Right renal pelvis (tissue), 4 donors: ENCODE data around the gene PRRT4. TPM values are rescaled to one million over a fixed set of nuclear protein-coding genes. Genes with fewer than 3 reads are reported as not detected.
A peak's percentile ranks its signal among the peaks of the same experiment; 100 is the strongest.

Experiments used
- DNase-seq, 4 donors: peaks; one replicate each; pipeline ENCODE4 v3.0.0-alpha.2; 2013; ENCODE audit warnings: low read depth in 4 of 4, low spot score in 3 of 4, missing footprints in 1 of 4
- polyA plus RNA-seq, 4 donors: library from polyadenylated mRNA; unstranded; fragments of 120-200 nt; gene quantifications; one replicate each; pipeline ENCODE4 v1.2.1, GENCODE V29; 2013; ENCODE audit not compliant: insufficient read length in 4 of 4

PRRT4 gene
- polyA plus RNA-seq, 4 donors, result 0.64 to 1.1 (median 0.94) TPM

DNA sequence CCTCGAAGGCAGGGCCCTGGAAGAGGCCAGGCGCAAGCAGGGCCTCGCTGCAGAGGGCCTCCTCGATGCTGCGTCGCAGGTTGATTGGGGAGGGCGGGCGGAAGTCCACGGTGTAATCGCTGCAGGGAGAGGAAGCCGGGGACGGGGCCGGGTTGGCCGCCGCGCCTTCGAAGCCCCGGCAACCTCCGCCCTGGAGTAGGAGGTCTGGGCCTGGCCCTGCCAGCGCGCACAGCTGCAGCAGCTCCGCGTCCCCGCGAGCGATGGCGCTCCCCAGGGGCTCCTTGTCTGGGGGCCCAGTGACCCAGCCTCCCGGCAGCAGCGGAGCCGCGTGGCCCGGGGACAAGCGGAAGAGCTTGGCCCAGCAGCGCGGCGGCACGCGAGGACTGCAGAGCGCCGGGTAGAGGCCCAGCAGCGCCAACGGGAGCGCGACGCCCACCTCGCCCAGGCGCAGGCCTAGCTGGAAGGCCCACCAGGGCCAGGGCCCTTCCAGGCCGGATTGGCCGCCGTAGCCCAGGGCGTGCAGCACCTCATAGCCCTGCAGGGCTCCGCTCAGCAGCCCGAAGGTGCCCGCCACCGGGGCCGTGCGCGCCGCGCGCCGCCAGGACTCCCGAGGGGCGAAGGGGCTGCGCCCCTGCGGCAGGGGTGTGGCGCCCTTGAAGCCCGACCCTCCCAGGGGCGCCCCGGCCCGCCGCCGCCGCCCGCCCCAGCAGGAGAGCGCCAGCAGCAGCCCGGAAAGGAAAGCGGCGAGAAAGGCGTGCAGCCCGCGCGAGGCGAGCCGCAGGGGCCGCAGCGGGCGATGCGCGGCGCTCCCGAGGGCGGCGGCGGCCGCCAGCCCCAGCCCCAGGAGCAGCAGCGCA is 10.0 kb downstream of the PRRT4 start:
- DNase-seq, result no peak

GRCh38 chr7:128350708-128351295 is 10.7 kb downstream of the PRRT4 start:
- no peak for DNase-seq

DNA sequence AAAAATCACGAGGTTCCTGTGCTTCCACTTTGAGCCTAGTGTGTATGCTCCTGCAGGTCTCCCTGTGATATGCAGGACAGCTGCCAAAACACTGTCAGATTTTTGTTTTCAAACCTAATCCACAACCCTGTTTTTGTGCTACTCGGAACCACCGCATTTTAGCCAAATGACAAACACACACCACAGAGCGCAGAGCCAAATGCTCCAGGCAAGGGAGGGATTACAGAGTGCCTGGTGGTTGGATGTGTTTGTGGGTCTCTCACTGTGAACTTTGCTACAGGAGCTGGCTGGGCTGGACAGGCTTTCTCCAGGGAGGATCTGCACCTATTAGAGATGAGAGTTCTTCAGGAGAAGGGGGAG is 12.0 kb downstream of the PRRT4 start:
- no peak for DNase-seq

GRCh38 chr7:128347647-128348097 is 13.8 kb downstream of the PRRT4 start:
- no peak for DNase-seq

DNA sequence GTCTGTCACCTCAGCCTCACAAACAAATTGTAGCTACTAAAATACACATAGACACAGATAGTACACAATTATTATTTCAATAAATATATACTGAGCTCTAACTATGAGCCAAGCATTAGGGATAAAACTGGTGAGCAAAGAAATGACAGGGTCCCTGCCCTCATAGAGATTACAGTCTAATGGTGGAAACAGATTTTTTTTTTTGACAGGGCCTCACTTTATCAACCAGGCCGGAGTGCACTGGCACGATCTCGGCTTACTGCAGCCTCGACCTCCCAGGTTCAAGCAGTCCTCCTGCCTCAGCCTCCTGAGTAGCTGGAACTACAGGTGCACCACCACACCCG is 17.1 kb downstream of the PRRT4 start:
- DNase-seq, result no peak

DNA sequence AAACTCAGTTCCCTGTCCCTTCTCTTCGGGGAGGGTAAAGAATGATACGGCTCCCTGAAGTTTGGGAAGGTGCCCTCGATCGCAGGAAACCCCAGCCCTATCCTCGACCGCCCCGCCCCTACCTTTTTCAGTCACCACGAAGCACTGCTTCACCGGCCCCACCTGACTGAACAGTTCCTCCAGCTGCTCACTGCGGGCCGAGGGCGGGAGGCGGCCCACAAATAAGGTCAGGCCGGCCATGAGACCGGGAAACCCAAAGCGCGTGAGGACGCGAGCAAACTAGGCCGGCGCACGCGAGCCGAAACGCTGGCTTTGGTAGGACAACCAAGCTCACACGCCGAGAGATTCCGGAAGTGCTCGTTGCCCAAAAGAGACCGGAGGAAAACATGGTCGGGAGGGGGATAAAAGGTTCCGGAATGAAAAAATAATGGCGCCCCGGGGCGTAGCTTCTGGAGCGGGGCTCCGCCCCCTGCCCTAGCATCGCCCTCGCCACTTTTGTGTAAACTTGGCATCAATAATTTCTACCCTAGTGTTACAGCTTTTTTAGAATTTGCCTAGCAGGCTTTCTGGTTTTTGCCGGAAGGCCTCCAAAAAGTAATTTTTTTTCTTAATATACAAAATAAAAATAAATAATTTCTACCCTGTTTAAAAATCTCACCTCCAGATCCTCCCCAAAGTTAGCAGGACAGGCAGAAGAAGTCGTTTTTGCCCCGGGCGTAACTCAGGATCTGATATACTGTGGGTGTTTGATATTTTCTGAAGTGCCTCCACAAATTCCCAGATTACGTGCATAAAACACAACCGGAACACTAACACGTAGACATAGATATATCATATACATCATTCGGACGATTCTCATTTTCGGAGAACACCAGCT is 17.7 kb downstream of the PRRT4 start, which contains the start of gene RBM28:
TSS of gene RBM28 (minus strand) at position 355 of the 877 bp plus-strand sequence. CDS start at position 240, 115 bp downstream.
- DNase-seq, result peak; percentile 81 to 90 (median 86)

GRCh38 chr7:128341733-128342132 is 19.8 kb downstream of the PRRT4 start:
- DNase-seq, result no peak

- DNase-seq, result no peak
These were observed 25.8 kb downstream of the PRRT4 start for GRCh38 chr7:128335730-128336129.

DNA sequence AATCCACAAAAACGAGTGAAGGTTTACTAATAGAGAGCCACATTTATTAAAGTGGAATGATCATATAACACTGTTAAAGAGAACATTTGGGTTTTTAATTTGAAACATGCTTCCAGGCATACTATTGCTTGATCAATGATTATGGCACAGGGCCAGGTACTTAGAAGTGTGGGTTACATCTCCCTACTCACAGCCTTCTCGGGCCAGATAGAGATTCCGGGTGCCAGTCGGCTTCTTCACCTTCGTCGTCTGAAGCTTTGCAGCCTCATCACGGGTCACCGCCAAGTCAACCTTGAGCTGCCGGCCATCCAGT is 37.2 kb downstream of the PRRT4 start:
- DNase-seq, result no peak

DNA sequence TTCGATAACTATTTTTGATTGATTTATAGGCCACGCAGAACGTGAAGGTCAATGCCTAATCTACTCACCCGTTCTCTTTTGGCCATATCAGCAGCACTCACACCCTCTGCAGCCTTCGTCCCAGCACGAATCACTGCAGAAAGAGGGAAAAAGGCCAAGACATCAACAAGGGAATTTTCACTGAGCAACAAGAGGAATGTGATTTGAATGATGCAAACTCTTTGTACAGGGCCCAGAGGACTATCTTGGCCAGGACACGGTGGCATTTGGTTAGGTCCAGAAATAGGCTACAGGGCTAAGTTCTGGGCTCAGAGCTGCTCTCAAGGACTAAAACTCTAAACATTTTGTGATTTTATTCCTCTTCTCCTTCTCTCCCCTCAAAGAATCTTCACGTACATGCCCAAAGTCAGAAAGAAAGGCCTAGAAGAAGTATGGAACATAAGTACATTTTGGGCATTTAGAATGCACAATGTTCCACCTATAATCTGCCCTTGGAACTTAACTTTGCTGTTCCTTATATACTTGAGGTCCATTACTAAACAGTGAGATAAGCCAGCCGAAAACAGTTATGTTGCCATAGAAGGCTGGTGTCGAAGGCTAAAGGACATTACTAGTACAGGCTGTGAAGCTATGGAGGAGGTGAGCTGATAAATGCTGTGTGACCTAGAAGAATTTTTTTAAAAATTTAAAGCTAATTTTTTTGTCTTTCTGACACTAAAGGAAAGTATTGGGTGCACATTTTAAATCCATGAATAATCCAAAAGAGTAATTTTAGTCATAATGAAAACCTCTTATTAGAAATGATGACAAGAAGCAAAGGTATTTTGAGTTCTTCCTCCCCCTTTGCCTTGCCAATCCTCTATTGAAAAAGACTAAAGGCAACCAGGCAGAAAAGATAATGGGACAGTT is 37.8 kb downstream of the PRRT4 start:
- DNase-seq, result no peak

DNA sequence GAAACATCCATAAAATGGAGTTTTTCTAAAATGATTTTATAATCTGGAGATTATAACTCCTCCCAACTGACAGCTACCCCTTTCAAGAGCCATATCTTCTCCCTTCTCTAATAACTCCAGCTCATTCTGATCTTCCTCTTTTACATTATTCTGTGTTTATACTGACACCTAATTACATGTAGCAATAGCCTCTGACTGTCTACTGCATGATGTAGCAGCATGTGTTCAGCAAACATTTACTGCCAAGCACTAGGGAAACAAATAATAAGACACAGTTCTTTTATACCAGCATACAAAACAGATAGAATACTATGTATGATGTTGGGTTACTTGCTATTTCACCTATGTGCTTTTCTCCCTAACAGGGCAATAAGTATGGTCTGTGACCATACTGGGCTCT is 38.5 kb downstream of the PRRT4 start:
- no peak for DNase-seq

- DNase-seq, result no peak
These were observed 39.3 kb downstream of the PRRT4 start for GRCh38 chr7:128322040-128322643.

DNA sequence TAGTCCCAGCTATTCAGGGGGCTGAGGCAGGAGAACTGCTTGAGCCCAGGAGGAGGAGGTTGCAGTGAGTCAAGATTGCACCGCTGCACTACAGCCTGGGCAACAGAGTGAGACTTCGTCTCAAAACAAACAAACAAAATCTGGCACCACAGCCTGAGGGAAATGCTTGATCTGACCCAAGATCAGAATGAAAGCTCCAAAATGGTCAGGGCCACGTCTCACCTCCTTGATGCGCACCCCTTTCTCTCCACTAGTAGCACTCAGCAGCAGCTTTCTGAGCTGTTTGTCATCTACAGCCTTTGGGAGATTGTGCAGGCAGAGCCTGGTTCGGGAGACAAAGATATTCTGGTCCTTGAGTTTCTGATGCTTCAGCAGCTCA is 40.5 kb downstream of the PRRT4 start:
- DNase-seq, result no peak

DNA sequence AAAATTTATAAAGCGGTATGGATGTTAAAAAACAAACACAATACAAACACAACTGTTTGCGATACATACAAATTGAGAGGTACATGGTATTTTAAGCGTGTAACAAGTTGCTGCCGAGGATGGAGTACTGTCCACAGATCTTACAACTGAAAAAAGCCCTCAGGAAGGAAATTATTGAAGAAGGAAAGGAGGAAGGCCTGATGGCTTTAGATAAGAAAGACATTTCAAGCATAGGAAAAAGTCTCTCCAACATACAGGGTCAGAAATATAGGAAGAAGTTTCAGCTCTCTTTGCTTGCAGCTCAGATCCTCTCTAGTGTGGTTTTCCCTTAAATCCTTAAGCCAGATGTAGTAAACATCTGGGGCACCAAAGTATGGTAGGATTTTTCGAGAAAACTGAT is 42.8 kb downstream of the PRRT4 start:
- no peak for DNase-seq

GRCh38 chr7:128311013-128311412 is 50.5 kb downstream of the PRRT4 start:
- no peak for DNase-seq

- no peak for DNase-seq
These were observed 51.0 kb downstream of the PRRT4 start for GRCh38 chr7:128310499-128310898.

DNA sequence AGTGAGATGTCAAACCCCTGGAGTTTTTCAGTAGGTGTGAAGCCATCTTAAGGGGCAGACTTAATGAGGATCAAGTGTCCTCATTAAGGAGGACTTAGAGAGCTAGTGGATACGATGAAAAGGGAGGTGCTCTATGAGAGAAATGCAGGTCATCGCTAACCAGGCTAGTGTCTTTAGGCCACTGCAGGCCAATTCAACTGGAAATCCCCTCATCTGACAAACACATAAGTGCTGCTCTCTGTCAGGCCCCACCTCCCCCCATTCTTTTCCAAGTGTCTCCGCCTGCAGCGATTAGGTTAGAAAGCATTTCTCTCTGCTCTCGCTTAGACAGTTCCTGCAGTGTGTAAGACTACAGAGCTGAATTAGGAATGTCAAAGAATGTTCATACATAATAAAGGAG is 51.5 kb downstream of the PRRT4 start:
- no peak for DNase-seq

- no peak for DNase-seq
These were observed 52.4 kb downstream of the PRRT4 start for GRCh38 chr7:128309124-128309523.

- no peak for DNase-seq
These were observed 54.4 kb downstream of the PRRT4 start for GRCh38 chr7:128307061-128307460.

DNA sequence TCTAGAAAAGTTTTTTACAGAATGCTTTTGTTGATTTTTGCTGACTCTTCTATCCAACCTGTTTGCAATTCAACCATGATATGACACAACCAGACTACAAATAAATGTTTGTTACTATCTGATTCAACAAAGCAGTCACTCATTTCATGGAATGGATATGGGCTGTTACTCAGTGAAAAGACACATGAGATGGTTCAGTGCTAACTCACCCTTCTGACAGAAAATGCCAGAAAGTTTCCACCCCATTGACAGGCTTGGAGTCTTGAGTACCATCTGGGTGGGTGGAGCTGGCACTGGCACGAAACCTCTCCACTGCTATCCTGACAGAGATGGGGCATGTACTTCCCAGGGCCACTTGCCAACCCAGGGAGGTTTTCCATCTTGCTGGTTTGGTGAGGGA is 57.3 kb downstream of the PRRT4 start:
- no peak for DNase-seq
